GM18498 (cell line): Measurements from ENCODE around the gene RNF157.
"Not testable (repeated sequence)": the region's sequence is repeated elsewhere in the genome, so short reads cannot be mapped to it uniquely, and the experiment has no call there.

Experiments used
- ATAC-seq: cut with Tn5 transposase; IDR thresholded peaks from one replicate; pipeline ENCODE4 v1.9.1; 2021; ENCODE audit warnings: mild to moderate bottlenecking, moderate library complexity; ENCODE audit not compliant: unreplicated experiment

Gene RNF157

DNA sequence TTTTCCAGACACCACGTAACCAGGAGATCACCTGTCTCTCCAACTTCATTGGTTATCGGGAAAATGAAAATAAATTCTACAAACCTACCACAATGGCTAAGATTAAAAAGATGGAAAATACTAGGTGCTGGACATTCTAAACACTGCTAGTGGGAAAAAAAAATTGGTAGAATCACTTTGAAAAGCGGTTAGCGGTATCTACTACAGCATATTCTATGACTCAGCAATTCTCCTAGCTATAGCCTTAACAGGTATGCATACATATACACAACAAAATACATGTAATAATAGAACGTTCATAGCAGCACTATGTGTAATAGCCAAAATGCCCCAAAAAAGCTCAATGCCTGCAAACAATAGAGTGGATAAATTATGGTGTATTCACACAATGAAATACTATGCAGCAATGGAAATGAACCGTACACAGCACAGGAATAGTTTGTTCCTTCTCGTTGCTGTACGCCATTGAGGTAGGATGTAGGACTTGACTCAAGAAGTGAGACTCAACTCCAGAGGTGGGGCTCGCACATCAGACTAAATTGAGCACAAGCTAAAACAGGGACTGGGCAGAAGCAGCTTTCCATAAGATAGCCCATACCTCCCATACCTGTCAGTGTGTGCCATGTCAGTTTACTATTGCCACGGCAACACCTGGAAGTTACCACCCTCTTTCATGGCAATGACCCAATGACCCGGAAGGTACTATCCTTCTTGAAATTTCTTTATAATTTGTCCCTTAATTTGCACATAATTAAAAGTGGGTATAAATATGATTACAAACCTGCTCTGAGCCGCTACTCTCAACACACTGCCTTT, 44.8 kb downstream of the RNF157 start:
- no peak for ATAC-seq

DNA sequence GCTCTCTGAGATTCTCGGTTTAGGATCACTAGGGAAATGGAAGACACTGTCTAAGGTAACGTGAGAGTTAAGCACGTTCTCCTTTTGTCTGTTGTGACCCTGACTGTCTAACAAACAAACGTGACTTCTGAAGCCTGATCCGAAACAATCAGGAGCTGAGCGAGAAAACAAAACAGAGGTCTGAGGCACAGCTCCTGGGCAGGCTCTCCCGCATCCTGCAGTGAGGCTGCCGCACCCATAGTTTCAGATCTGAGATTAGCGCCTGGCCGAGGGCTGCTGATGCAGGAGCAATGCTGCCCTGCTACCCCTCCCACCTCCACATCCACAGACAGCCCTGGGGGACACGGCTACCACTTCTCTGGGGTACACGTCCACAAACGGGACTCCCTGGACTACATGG, 46.7 kb downstream of the RNF157 start:
- no peak for ATAC-seq

DNA sequence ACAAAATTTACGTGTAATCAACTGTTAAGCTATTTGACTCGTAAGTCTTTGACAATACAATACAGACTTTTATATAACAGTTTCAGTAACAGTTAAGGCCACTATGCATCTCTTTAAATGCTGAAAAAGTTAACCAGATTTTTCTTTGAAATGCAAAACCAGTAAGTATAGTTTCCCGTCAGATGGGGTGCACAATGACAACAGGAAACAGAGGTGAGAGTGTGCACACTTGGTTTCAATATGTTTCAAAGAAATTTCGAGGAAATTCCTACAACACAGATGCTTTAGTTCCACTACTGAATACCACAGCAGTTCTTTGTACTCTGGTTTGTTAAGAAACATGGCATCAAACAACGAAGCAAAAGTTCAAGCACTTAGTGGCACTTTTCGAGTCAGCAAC, 48.4 kb downstream of the RNF157 start:
- ATAC-seq = peak; percentile 63

DNA sequence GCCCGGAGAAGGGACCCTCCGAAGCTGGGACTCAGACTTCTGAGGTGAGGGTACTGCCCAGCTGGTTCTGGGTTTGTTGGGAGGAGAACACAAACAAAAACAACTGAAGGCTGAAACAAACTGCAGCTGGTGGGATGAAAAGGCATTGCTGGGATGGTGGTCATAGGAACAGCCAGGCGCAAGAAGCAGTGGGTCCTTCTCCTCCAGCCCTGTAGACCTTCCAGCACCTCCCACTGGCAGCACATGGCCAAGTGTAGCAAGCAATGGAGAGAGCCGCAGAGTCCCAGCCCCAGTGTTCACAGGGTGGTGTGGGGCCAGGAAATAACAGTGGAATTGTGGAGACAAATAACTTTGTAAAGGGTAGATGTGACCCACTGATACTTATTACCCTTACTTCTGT, 50.6 kb downstream of the RNF157 start:
- ATAC-seq = no peak

DNA sequence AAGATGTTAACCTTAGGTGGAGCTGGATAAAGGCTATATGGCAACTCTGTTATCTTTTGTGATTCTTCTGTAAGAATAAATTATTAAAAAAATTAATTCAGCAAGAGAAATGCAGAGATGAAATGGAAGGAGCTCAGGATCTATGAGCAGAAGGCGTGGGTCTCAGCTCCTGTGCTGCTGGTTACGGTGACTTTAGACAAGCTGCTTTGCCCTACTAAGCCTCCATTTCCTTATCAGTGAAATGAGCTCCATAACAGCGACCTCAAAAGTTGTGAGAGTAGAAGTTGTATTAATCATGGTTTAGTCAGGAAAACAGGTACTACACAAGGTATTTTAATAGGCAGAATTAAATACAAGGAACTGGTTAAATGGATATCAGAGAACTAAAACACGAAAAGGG, 51.0 kb downstream of the RNF157 start:
- no peak for ATAC-seq

DNA sequence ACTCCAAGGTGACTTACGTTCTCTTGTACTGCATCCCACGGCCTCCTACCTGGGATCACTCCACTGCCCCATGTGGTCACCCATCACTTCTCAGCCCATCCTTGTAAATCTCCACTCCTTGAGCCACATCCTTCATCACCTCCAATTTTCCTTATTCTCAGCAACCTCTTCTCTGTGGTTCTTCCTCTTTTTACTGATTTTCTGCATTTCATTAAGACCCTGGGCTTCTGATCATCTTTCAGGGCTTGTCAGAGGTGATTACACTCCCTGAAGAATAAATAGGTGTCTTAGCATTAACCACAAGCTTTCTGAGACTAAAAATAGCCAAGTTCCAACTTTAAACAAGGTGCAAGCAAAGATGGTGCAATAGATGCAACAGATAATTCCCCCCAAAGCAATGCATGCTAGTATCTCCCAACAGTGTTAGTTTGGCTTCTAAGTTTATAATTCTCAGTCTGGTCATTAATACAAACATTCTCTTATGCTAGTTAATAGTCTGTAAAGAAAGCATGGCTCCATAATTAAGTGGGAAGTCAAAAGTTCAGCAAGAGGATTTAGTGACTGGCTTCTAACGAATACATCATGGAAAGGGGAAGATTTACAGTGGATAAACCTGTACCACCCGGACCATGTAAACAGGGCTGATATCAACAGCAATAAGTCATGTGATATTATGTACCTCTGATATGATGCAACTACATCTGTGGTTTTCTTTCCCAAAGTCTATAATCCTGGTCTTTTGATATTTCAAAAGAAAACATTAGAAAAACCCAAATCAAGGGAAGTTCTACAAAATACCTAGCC, 51.9 kb downstream of the RNF157 start:
- ATAC-seq = no peak

DNA sequence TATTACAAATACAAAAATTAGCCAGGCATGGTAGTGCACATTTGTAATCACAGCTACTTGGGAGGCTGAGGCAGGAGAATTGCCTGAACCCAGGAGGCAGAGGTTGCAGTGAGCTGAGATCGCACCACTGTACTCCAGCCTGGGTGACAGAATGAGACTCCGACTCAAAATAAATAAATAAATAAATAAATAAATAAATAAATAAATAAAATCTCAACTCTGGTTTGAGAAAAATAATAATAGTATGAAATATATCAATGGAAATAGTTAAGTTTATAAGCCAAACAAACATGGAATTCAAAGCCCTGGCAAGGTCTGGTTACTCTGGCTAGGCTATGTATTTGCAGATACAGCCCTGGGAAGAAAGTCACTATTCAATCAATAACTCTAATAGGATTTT, 53.5 kb downstream of the RNF157 start:
- ATAC-seq = not testable (repeated sequence)

DNA sequence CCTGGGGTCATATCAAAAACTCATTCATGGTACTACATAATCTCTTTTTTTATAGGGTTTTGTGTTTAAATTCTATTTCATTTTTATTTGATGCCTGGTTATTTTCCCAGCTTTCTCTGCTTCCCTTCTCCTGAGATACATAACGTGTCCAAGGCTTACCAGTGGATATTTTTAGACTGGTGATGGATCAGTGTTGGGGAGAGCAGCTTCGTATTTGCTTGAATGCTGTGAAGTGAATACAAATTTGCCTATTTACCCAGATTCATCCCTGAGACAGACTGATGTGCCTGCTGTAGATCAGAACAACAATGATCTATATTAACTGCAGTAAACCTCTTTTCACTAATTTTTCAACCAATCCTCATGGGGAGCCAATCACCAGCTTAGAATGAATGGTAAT, 56.0 kb downstream of the RNF157 start:
- ATAC-seq = no peak

DNA sequence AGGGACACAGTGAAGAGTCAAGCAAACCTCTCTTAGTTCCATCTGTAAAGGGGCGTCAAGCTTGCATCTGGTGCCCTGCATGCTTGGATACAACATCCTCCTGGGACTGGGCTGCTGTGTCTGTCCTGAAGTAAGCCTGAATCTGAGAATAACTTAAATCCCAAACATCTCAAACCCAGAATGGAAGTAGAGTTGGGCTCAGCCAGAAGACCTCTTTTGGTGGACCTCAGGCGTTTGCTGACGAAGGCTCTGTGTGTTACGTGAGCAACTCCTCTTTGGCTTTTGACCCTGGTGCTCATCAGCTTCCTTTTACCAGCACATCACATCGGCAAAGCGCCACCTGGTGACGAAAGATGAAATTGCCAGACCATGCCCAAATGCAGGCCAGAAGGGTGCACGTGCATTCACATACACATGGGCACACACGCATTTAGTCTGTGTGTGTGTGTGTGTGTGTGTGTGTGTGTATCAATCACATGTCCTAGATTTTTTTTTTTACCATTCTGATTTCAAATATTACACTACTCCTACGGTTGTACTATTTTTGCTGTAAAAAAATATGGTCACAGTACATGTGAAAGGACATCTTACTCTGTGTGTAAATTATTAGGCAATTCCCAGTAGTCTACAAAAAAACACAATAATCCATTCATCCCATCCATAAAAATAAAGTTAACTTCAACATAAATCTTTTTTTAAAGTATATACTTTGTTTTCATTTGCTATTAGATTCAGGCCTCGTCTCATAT, 58.1 kb downstream of the RNF157 start:
- ATAC-seq = peak; percentile 75

DNA sequence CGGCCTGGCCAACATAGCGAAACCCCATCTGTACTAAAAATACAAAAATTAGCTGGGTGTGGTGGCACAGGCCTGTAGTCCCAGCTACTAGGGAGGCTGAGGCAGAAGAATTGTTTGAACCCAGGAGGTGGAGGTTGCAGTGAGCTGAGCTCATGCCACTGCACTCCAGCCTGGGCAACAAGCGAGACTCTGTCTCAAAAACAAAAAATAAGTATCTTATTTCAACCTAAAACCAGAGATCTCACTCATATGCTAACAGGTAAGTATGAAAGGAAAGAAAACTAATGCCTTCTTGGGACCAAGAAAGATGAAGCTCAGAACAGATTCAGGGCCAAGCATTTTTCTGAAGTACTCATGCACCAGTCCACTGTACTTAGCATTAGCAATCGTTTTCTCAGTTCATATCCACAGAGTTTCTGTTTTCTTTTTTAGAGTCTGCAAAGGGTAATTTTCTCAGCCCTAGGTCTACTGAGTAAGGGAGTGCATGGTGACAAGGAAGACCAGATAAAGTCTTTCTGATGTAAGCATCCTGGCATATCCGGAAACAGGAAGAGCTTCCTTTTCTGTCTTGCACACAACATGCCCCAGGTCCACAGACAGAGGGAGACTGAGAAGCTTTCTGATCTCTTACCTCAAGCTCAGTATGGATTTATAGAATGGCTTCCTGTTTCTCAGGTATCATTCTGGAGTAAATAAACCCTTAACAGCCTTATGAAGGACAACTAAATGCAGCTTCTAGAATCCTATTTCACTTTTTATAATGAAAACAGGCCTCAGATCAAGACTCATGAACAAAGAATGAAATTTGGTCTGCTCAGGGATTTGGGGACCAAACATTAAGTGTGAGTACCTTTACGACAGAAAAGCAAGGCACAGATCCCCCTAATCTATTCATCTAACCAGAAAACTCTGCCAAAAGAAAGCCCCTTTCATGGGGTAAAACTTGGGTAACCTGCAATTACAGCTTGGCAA, 60.5 kb downstream of the RNF157 start:
- no peak for ATAC-seq

DNA sequence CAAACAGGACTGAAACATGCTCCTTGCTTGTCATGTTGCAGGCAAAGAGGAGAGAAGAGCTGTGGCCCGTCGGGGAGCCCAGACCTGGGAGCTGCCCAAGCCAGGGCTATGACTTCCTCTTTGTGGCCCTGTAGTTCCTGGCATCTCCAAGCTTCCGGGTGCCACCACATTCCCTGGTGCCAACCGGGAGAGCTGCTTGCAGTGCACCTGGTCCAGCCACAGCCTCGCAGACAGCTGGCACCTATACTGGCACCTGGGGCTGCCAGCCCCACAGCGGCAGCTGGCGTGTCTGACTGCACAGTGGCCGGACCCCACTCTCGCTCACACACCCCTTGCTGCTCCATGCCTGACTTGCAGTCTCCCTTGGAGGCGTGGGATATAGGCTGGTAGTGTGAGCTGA, 62.2 kb downstream of the RNF157 start:
- ATAC-seq = no peak

DNA sequence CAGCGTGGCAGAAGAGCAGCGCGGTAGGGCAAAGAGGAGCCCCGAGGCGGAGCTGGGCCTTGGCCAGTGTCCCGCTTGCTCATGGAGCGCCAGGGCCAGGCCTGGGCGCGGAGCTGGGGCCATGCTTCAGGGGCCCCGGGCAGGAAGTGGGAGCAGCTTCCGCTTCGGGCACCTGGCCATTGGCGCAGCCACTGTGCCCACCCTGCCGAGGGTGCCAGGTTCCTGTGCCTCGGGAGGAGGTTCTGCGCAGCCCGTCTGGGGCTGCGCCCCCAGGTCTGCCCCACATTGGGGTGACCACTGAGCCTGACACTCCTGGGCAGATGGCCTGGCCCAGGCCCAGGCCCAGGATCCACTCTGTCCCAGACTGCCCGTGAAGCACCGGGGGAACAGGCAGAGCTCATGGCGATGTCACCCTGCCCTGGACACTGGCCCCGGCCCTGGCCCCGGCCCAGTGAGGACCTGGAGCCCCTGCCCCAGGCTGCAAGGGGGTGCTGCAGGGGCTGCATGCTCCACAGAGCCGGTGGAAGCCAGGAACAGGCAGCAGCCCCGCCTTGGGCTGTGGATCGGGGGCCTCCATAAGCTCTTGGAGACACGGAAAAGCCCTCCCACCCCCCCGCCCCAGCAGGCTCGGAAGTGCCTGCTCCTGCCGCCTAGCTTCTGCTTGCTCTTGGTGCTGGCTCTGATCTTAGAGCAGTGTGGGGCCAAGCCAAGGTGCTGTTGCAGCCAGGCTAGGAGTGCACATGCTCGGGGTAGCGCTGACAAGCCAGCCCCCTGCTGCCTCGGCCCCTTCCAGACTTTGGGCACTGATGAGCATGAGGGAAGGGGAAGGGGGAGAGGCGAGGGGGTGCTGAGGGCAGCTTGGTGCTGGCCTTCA, 63.4 kb downstream of the RNF157 start:
- ATAC-seq = no peak

DNA sequence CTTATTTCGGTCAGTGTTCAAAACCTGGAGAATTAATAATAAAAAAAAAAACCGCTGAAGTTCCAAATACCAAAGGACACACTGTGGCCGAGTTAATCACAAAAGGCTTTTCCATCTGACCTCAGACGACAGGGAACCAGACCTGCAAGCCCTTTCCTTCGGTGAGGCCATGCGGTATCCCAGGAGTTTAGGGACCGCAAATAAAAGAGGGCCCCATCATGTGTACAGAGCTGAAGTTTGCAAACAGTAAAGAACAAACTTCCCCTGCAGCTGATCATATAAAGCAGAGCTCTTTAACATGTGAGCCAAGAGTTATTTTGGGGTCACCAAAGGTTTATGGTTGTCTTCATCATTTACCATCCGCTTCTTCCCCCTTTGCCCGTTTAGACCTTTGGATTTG, 66.3 kb downstream of the RNF157 start:
- ATAC-seq = no peak

DNA sequence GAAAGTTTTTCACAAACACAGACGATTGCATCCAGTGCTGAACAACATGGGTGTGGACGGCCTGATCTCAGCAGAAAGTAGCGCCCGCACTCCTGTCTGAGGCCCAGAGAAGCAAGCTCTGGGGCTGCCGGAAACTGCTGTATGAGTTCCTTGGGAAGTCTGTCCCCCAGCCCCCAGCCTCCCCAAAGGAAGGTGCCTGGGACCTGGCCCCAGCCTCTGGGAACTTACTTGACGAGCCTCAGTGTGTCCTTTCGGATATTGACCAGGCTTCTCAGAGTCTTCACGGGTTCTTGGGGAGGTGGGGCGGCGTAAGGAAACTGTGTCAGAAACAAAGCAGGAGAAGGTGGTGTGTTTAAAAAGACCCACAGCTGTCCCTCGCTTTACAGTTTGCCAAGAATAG, 66.8 kb downstream of the RNF157 start:
- ATAC-seq = no peak

DNA sequence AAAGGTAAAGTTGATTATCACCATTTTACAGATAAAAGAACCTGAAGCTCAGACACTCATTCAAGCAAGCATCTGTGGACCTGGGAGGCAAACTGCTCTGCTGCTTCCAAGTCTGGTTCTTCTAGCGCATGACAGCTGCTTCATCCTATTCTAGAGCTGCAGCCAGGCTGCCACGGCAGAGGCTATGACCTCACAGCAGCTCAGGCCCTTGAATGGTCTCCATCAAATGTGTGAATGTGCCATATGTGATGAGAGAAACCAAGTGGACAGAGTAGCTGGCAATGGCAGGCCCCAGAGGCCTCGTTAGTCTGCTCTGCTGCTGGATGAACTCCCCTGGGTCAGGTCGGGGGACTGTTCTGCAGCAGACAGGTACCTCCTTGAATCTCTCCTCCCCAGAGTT, 68.6 kb downstream of the RNF157 start:
- ATAC-seq = no peak

DNA sequence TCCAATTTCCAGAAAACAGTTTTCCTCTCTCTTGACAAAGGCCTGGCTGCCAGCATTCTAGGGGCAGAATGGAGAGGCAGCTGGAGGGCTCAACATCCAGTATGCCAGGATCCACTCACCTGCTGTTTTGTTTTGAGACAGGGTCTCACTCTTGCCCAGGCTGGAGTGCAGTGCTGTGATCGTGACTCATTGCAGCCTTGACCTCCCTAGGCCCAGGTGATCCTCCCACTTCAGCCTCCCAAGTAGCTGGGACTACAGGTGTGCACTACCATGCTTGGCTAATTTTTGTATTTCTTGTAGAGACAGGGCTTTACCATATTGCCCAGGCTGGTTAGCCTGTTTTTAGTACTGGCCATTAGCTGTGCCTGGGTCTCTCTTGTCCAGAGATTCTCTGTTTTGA, 70.2 kb downstream of the RNF157 start:
- no peak for ATAC-seq

DNA sequence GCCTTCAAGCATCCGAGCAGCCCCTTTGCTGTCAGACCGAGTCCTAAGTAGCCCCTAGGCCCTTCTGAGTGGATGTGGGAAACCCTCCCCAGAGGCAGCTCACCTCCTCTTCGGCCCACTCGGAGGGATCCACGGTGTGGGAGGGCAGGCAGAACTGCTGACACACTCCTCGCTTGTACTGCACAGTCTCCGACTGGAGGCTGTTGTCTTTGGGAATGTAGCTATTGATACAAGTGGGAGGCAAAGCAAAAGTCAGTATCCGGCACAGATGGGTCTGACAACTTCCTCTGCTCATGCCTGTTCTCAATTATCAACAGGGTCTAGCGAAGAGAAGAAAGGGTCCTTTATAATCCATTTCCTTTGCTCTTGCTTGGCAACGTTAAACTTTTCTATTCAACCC, 73.4 kb downstream of the RNF157 start:
- ATAC-seq = no peak

DNA sequence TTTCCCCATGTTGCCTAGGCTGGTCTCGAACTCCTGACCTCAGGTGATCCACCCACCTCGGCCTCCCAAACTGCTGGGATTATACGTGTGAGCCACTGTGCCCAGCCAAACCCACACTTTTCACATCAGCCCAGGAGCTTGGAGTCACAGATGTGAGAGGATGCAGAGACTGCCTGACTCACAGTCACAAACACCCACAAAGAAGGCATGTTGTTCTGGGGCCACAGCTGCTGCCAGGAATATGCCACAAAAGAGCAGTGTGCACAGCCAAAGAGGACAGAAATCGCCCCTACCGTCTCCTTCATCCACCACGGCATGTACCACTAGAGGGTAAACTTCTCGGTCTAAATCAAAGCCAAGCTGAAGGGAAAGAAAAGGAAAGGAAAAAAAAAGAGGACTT, 74.1 kb downstream of the RNF157 start:
- ATAC-seq = no peak

DNA sequence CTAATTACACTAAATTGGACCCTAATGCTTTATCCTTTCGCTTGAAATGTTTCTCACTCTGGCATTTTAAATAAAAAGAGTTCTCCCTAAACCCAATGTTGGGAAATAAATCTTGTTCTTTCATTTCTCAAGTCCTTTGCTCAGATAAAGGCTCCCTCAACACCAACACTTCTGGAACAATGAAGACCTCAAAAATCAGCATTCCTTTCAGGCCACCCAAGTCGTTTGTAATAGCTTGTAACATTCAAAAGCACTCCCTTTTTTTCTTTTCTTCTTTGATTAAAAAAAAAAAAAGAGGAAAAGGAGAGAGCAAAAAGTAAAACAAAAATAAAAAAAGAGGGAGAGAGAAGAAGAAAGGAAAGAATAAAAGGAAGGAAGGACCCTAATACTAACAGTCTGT, 76.0 kb downstream of the RNF157 start:
- no peak for ATAC-seq

DNA sequence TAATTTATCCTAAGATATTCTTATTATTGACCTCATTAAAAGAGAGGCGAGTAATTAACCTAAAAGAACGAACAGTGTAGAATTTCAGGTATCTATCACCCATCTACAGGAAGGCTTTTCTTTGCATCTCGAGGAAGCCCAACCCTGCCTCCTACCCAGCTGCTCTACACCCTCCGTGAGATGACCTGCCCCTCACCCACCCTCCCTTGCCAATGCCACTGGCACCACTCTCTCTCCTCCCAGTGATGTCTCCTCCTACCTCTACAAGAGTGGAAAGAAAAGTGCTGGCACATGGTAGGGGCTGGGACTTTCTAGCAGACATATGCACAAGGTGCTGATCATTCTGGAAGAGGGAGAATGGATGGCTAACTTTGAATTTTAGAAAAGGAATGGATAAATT, 76.4 kb downstream of the RNF157 start:
- no peak for ATAC-seq
